ENCODE results near the gene PRR12. TPM values are rescaled to one million over a fixed set of nuclear protein-coding genes. Genes with fewer than 3 reads are reported as not detected.

The PRR12 gene
- total RNA-seq, 2 donors from 2014 or later = 12.9 to 15.9 TPM

Other genes with a start within 250 kb of the PRR12 start
- gene TEAD2, start 228.8 kb upstream of the PRR12 start, total RNA-seq = 10 to 100 TPM; 43.8 to 45.0 TPM
- gene DKKL1, start 227.3 kb upstream of the PRR12 start, total RNA-seq = not detected
- gene KASH5, start 202.9 kb upstream of the PRR12 start, total RNA-seq = not detected
- not detected for gene PTH2, start 167.7 kb upstream of the PRR12 start, total RNA-seq
- not detected for gene GFY, start 165.8 kb upstream of the PRR12 start, total RNA-seq
- gene SLC17A7, start 149.7 kb upstream of the PRR12 start, total RNA-seq = 1 to 10 TPM; 1.7 to 2.5 TPM
- gene PIH1D1, start 139.4 kb upstream of the PRR12 start, total RNA-seq = 10 to 100 TPM; 32.2 to 42.5 TPM
- 10 to 100 TPM; 16.8 to 17.5 TPM for gene ALDH16A1, start 138.0 kb upstream of the PRR12 start, total RNA-seq
- 1 to 10 TPM; 4.9 to 6.0 TPM for gene FLT3LG, start 117.0 kb upstream of the PRR12 start, total RNA-seq
- 1,000 to 10,000 TPM; 1,559 to 1,594 TPM for gene RPL13A, start 103.6 kb upstream of the PRR12 start, total RNA-seq
- 1,000 to 10,000 TPM; 1,060 to 1,184 TPM for gene RPS11, start 94.7 kb upstream of the PRR12 start, total RNA-seq
- gene FCGRT, start 78.5 kb upstream of the PRR12 start, total RNA-seq = 100 to 1,000 TPM; 156 to 202 TPM
- 10 to 100 TPM; 27.3 to 34.9 TPM for gene RCN3, start 63.2 kb upstream of the PRR12 start, total RNA-seq
- 10 to 100 TPM; 43.6 to 48.6 TPM for gene NOSIP, start 10.6 kb upstream of the PRR12 start, total RNA-seq
- gene PRRG2, start 9.9 kb upstream of the PRR12 start, total RNA-seq = 1 to 10 TPM in 1 of 2 donors, under 1 TPM in 1; 0.68 to 1.1 TPM
- 10 to 100 TPM; 85.6 to 95.0 TPM for gene RRAS, start 49.0 kb downstream of the PRR12 start, total RNA-seq
- gene SCAF1, start 51.0 kb downstream of the PRR12 start, total RNA-seq = 10 to 100 TPM; 38.6 to 46.9 TPM
- 10 to 100 TPM; 46.3 to 48.1 TPM for gene IRF3, start 74.7 kb downstream of the PRR12 start, total RNA-seq
- gene BCL2L12, start 74.8 kb downstream of the PRR12 start, total RNA-seq = 10 to 100 TPM; 12.0 to 12.5 TPM
- 100 to 1,000 TPM; 137 to 159 TPM for gene PRMT1, start 86.1 kb downstream of the PRR12 start, total RNA-seq
- 1 to 10 TPM; 1.1 to 1.2 TPM for gene ADM5, start 98.4 kb downstream of the PRR12 start, total RNA-seq
- 1 to 10 TPM; 4.7 to 5.1 TPM for gene CPT1C, start 99.9 kb downstream of the PRR12 start, total RNA-seq
- gene TSKS, start 172.1 kb downstream of the PRR12 start, total RNA-seq = 1 to 10 TPM in 1 of 2 donors, under 1 TPM in 1; 0.76 to 1.1 TPM
- gene AP2A1, start 175.8 kb downstream of the PRR12 start, total RNA-seq = 10 to 100 TPM; 68.0 to 77.8 TPM
- 10 to 100 TPM; 11.0 to 16.2 TPM for gene FUZ, start 222.1 kb downstream of the PRR12 start, total RNA-seq
- 10 to 100 TPM; 48.7 to 55.6 TPM for gene MED25, start 227.1 kb downstream of the PRR12 start, total RNA-seq

All from left cardiac atrium (tissue), 2 donors.